Ishikawa (cell line): ENCODE data around the gene TOX2.

ENCODE experiments used
- CEBPB ChIP-seq: IDR thresholded peaks from 2 replicates; pipeline ENCODE4 v1.6.1; 2012
- EP300 ChIP-seq: IDR thresholded peaks from 2 replicates; pipeline ENCODE4 v1.6.1; 2012; ENCODE audit warnings: borderline replicate concordance
- REST ChIP-seq: IDR thresholded peaks from 2 replicates; pipeline ENCODE4 v1.6.1; 2012; ENCODE audit warnings: low read depth, mild to moderate bottlenecking
- YY1 ChIP-seq: IDR thresholded peaks from 2 replicates; pipeline ENCODE4 v1.6.1; 2012; ENCODE audit warnings: low read depth

DNA sequence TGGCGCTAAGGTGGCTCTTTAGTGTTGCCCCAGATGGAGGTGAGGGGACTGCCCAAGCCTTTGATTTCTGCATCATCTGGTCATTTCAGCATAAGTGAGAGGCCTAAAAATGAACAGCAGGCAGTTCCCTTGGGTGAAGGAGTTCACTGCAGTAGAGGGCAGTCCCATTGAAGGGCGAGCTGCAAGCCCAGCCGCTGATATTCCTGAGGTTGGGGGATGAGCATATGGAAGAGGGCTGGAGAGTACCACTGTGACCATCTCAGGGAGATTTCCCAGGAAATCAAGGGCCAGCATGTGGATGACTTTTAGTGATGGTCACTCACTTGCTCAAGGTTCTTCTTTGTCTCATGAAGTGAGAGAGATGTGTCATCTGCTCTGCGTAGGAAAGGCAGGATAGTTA is 9.3 kb downstream of the TOX2 start:
- TF ChIP-seq YY1 (no peak), CEBPB (no peak), REST (no peak), EP300 (no peak)
